B cell (primary cell): ENCODE data around the gene PRR11.

Experiments used
- EZH2 ChIP-seq: IDR thresholded peaks from 2 replicates; pipeline ENCODE4 v1.6.1; 2012; ENCODE audit warnings: borderline replicate concordance, low read depth, mild to moderate bottlenecking, moderate library complexity, low read length; ENCODE audit not compliant: insufficient read depth, poor library complexity, severe bottlenecking
- TF ChIP-seq, protein P1 (sequence below): fragments of 200-600 bp; IDR thresholded peaks from one replicate; pipeline ENCODE4 v1.8.0; 2022; ENCODE audit warnings: antibody characterized with exemption, mild to moderate bottlenecking

DNA sequence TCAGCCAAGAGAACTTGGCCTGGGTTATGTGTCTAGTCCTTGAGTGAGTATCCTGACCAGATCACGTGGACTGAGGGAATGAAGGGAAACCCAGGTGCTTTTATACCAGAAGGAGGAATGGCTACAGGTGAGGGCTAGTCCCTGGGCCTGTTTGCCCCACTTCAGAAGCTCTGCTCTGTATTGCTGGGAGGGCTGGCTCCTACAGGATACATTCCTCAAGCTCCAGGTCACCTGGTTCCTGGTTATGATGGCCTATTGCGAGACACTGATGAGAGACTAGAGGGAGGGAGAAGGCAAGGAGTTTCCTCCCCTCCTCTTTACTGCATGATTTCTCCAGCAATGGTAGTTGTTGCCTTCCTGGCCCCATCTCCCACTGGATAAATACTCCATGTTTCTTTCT is 35.3 kb downstream of the PRR11 start:
- TF ChIP-seq, protein P1, sequence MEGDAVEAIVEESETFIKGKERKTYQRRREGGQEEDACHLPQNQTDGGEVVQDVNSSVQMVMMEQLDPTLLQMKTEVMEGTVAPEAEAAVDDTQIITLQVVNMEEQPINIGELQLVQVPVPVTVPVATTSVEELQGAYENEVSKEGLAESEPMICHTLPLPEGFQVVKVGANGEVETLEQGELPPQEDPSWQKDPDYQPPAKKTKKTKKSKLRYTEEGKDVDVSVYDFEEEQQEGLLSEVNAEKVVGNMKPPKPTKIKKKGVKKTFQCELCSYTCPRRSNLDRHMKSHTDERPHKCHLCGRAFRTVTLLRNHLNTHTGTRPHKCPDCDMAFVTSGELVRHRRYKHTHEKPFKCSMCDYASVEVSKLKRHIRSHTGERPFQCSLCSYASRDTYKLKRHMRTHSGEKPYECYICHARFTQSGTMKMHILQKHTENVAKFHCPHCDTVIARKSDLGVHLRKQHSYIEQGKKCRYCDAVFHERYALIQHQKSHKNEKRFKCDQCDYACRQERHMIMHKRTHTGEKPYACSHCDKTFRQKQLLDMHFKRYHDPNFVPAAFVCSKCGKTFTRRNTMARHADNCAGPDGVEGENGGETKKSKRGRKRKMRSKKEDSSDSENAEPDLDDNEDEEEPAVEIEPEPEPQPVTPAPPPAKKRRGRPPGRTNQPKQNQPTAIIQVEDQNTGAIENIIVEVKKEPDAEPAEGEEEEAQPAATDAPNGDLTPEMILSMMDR = no peak
- TF ChIP-seq EZH2 = no peak
